ENCODE results near the gene COMMD6. TPM values are rescaled to one million over a fixed set of nuclear protein-coding genes. Genes with fewer than 3 reads are reported as not detected.

The COMMD6 gene
- total and polyA plus RNA-seq, 10 donors, result 83.6 to 334 (median 152) TPM

GRCh38 chr13:75482820-75483079, 54.9 kb downstream of the COMMD6 start:
- H3K36me3 ChIP-seq, result no peaks in the 10 kb centered on the region
- no peak for TF ChIP-seq POLR2AphosphoS5 (IDR thresholded peaks at IDR 0.05)
- peak in 1 of 11 experiments; percentile 17 for TF ChIP-seq CTCF (IDR thresholded peaks at IDR 0.05 in 8 of 11, conservative IDR thresholded peaks at IDR 0.05 in 3 of 11)
- no peak for TF ChIP-seq POLR2A (IDR thresholded peaks at IDR 0.05)
- peak overlapping the region in 7 of 8 donors; percentile 61 to 84 (median 80) for H3K27ac ChIP-seq
- H3K27me3 ChIP-seq (replicated peaks in 1 of 7), result peaks cover 0 to 88% (median 25%) of the 10 kb centered on the region in 7 donors
- H3K9me3 ChIP-seq, result no peaks in the 10 kb centered on the region
- DNase-seq, result no peak
- 0 to 4% (median 2%) methylated on average over 1 of the region's 1 CpG for WGBS, 5 donors
- peak overlapping the region; percentile 79 to 98 (median 86) for H3K4me3 ChIP-seq
- intact Hi-C loops (cut with DNase I; ENCODE audit: low total_unique reads), result no loop called here
- H3K4me1 ChIP-seq, result peaks cover 5 to 55% (median 33%) of the 10 kb centered on the region in 6 donors

- TF ChIP-seq CTCF (IDR thresholded peaks at IDR 0.05 in 8 of 11, conservative IDR thresholded peaks at IDR 0.05 in 3 of 11), result peak in 10 of 11 experiments; percentile 34 to 79 (median 76)
- peak in 1 of 3 donors; percentile 17 for TF ChIP-seq POLR2A (IDR thresholded peaks at IDR 0.05)
- peak; percentile 77 to 89 (median 84) for TF ChIP-seq POLR2AphosphoS5 (IDR thresholded peaks at IDR 0.05)
- peak within 1 kb of the TSS; percentile 79 to 98 (median 86) for H3K4me3 ChIP-seq
- peak; percentile 92 for DNase-seq
- intact Hi-C loops (cut with DNase I; ENCODE audit: low total_unique reads), result no loop called here
- H3K4me1 ChIP-seq, result peaks cover 5 to 55% (median 33%) of the 10 kb centered on the region in 6 donors
- H3K36me3 ChIP-seq, result no peaks in the 10 kb centered on the region
- H3K9me3 ChIP-seq, result no peaks in the 10 kb centered on the region
- WGBS, 5 donors, result 0 to 1% (median 0%) methylated on average over 43 to 58 of the region's 58 CpGs
- H3K27me3 ChIP-seq (replicated peaks in 1 of 7), result peaks cover 0 to 83% (median 25%) of the 10 kb centered on the region in 7 donors
- peak within 1 kb of the TSS; percentile 36 to 84 (median 78) for H3K27ac ChIP-seq
Measured at GRCh38 chr13:75482070-75482819, 55.4 kb downstream of the COMMD6 start, which contains the start of gene TBC1D4. TBC1D4 (minus strand) TSS chr13:75482169; CDS start chr13:75481767, 402 bp downstream.

- WGBS, 5 donors, result 0% methylated on average over 4 to 100 of the region's 100 CpGs
- TF ChIP-seq POLR2A (IDR thresholded peaks at IDR 0.05), result no peak
- no peak for TF ChIP-seq CTCF (IDR thresholded peaks at IDR 0.05 in 8 of 11, conservative IDR thresholded peaks at IDR 0.05 in 3 of 11)
- no peak for TF ChIP-seq POLR2AphosphoS5 (IDR thresholded peaks at IDR 0.05)
- Histone ChIP-seq H3K27ac (peak overlapping the region; percentile 36 to 84 (median 78)), H3K4me3 (peak overlapping the region; percentile 79 to 98 (median 86)), H3K4me1 (peaks cover 5 to 49% (median 33%) of the 10 kb centered on the region in 6 donors), H3K9me3 (no peaks in the 10 kb centered on the region), H3K36me3 (no peaks in the 10 kb centered on the region), H3K27me3 (replicated peaks in 1 of 7) (peaks cover 0 to 79% (median 25%) of the 10 kb centered on the region in 7 donors)
- peak; percentile 87 for DNase-seq
- intact Hi-C loops (cut with DNase I; ENCODE audit: low total_unique reads), result no loop called here
Measured at GRCh38 chr13:75481176-75482069, 56.2 kb downstream of the COMMD6 start.
